DOHH2 (cell line): ENCODE results near the gene SNX12.

Source experiments
- H3F3A ChIP-seq: fragments of 200-600 bp; sonication (generic), shearing (Covaris generic); 2 replicates; pipeline ENCODE4 v1.6.0; 2016; ENCODE audit warnings: antibody characterized with exemption, mild to moderate bottlenecking; ENCODE audit not compliant: control insufficient read depth, insufficient read depth
- H3K27ac ChIP-seq: fragments of 200-600 bp; sonication (generic); 2 replicates; pipeline ENCODE4 v1.5.1; 2014; ENCODE audit warnings: low read depth, mild to moderate bottlenecking, low read length, moderate library complexity
- H3K27me3 ChIP-seq: fragments of 200-600 bp; sonication (generic); 2 replicates; pipeline ENCODE4 v1.6.1; 2014; ENCODE audit warnings: mild to moderate bottlenecking, low read length, mixed read lengths; ENCODE audit not compliant: control insufficient read depth
- H3K36me3 ChIP-seq: fragments of 200-600 bp; sonication (generic); 2 replicates; pipeline ENCODE4 v1.6.1; 2014; ENCODE audit warnings: mild to moderate bottlenecking, low read length, moderate library complexity, mixed read lengths; ENCODE audit not compliant: control insufficient read depth
- H3K4me1 ChIP-seq: fragments of 200-600 bp; sonication (generic); 2 replicates; pipeline ENCODE4 v1.6.1; 2014; ENCODE audit warnings: mild to moderate bottlenecking, low read length, mixed read lengths; ENCODE audit not compliant: control insufficient read depth
- H3K4me2 ChIP-seq: fragments of 200-600 bp; sonication (generic); 2 replicates; pipeline ENCODE4 v1.6.0; 2014; ENCODE audit warnings: mild to moderate bottlenecking, low read length, moderate library complexity
- H3K4me3 ChIP-seq: fragments of 200-600 bp; sonication (generic); 2 replicates; pipeline ENCODE4 v1.5.1; 2014; ENCODE audit warnings: mild to moderate bottlenecking, low read length, mixed read lengths
- H3K79me2 ChIP-seq: fragments of 200-600 bp; sonication (generic); 2 replicates; pipeline ENCODE4 v1.6.1; 2014; ENCODE audit warnings: mild to moderate bottlenecking, low read length, mixed read lengths; ENCODE audit not compliant: control insufficient read depth
- H3K9me2 ChIP-seq: fragments of 200-600 bp; sonication (generic); replicated peaks from 2 replicates; pipeline ENCODE4 v1.6.1; 2014; ENCODE audit warnings: mild to moderate bottlenecking, low read length, mixed read lengths; ENCODE audit not compliant: control insufficient read depth
- H3K9me3 ChIP-seq: fragments of 200-600 bp; sonication (generic); 2 replicates; pipeline ENCODE4 v1.6.1; 2014; ENCODE audit warnings: antibody characterized with exemption, low read length, mixed read lengths; ENCODE audit not compliant: control insufficient read depth, insufficient read depth
- H4K20me1 ChIP-seq: fragments of 200-600 bp; sonication (generic); 2 replicates; pipeline ENCODE4 v1.6.0; 2014; ENCODE audit warnings: low read depth, mild to moderate bottlenecking, antibody characterized with exemption, low read length, moderate library complexity; ENCODE audit not compliant: control insufficient read depth, insufficient read depth
- EZH2phosphoT487 ChIP-seq: fragments of 200-600 bp; sonication (generic); IDR thresholded peaks from 2 replicates; pipeline ENCODE4 v1.6.1; 2017; ENCODE audit warnings: borderline replicate concordance, mild to moderate bottlenecking, antibody characterized with exemption, low read length, moderate library complexity, mixed read lengths
- TF ChIP-seq, protein P1 (sequence below): fragments of 200-600 bp; sonication (generic); IDR thresholded peaks from one replicate; pipeline ENCODE4 v1.5.1; 2014; ENCODE audit warnings: antibody characterized with exemption, mild to moderate bottlenecking, low read depth, low read length; ENCODE audit not compliant: poor library complexity, severe bottlenecking

The SNX12 gene

DNA sequence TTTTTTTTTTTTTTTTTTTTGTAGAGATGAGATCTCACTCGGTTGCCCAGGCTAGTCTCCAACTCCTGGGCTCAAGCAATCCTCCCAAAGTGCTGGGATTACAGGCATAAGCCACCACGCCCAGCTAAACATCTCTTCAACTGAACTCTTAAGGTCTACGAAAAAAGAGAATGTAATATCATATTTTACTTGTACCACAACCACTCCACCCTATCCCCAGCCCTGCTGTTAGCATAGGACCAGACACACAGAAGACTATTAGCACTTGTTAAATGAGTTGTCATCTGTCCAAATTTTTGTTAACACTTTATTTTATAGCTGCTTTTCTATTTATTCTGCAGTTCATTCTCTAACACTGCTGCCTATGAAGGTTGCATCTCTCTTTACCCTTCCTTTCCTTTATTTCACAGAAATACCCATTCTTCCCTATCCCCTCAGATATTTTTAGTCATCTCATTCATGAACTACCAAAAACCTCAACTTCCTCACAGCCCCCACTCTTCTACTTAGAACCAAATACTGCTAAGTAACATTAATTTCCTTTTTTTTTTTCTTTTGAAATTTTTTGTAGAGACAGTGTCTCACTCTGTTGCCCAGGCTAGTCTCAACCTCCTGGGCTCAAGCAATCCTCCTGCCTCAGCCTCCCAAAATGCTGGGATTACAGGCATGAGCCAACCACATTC lies 10.1 kb downstream of the SNX12 start:
- H3K79me2 ChIP-seq, result no peaks in the 10 kb centered on the region
- H3K9me2 ChIP-seq, result no peaks in the 10 kb centered on the region
- no peaks in the 10 kb centered on the region for H3K27me3 ChIP-seq
- H3K9me3 ChIP-seq, result no peaks in the 10 kb centered on the region
- no peak overlapping the region for H3K27ac ChIP-seq
- TF ChIP-seq, protein P1, sequence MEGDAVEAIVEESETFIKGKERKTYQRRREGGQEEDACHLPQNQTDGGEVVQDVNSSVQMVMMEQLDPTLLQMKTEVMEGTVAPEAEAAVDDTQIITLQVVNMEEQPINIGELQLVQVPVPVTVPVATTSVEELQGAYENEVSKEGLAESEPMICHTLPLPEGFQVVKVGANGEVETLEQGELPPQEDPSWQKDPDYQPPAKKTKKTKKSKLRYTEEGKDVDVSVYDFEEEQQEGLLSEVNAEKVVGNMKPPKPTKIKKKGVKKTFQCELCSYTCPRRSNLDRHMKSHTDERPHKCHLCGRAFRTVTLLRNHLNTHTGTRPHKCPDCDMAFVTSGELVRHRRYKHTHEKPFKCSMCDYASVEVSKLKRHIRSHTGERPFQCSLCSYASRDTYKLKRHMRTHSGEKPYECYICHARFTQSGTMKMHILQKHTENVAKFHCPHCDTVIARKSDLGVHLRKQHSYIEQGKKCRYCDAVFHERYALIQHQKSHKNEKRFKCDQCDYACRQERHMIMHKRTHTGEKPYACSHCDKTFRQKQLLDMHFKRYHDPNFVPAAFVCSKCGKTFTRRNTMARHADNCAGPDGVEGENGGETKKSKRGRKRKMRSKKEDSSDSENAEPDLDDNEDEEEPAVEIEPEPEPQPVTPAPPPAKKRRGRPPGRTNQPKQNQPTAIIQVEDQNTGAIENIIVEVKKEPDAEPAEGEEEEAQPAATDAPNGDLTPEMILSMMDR, result no peak
- no peak for TF ChIP-seq EZH2phosphoT487
- H3F3A ChIP-seq, result no peaks in the 10 kb centered on the region
- no peak overlapping the region for H3K4me2 ChIP-seq
- peaks cover 3% of the 10 kb centered on the region; the same call in 1 of the 2 replicates for H3K4me1 ChIP-seq
- no peaks in the 10 kb centered on the region for H4K20me1 ChIP-seq
- peaks cover 3% of the 10 kb centered on the region; the same call in 1 of the 2 replicates for H3K36me3 ChIP-seq
- H3K4me3 ChIP-seq, result no peak overlapping the region

DNA sequence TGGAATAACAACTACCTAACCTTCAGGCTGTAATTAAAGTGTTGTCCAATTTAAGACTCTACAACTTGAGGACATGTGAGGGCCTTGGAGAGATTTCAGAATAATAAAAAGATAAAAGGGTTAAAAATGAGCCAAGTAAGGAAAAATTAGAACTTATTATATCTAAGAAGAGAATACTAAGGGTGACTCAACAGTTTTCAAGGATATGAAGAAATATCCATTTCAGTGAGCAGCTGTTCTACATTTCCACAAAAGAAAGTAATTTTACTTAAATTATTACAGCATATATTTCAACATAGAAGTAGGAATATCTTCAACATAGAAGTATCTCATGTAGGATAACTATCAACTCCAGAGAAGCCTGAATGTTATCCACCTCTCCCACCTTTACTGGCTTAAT lies 11.3 kb downstream of the SNX12 start:
- TF ChIP-seq EZH2phosphoT487, result no peak
- TF ChIP-seq, protein P1, result no peak
- no peaks in the 10 kb centered on the region for H4K20me1 ChIP-seq

DNA sequence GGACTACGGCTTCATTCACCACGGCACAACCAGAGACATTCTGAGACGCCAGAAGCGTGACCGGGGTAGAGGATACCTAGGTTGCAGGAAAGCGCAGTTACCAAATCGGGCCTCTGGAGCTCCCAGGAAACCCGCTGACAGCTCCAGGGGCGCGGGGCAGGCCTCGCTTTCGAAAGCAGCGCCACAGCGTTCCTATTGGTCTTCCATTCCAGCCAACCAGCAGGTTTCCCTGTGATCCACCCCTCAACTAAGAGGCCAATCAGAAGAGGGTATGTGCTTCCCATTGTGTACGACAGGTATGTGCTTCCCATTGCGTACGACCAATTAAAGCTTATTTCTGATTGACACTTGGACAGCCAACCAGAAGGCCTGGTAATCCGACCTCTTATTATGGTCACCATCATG lies 14.9 kb downstream of the SNX12 start:
- H3K27ac ChIP-seq, result no peak overlapping the region
- H3K9me2 ChIP-seq, result no peaks in the 10 kb centered on the region
- H3K4me1 ChIP-seq, result no peaks in the 10 kb centered on the region
- TF ChIP-seq, protein P1, result no peak
- TF ChIP-seq EZH2phosphoT487, result no peak
- no peaks in the 10 kb centered on the region for H3K9me3 ChIP-seq
- H3K4me2 ChIP-seq, result no peak overlapping the region
- no peaks in the 10 kb centered on the region for H4K20me1 ChIP-seq
- H3F3A ChIP-seq, result no peaks in the 10 kb centered on the region
- H3K27me3 ChIP-seq, result no peaks in the 10 kb centered on the region
- no peaks in the 10 kb centered on the region for H3K79me2 ChIP-seq
- peaks cover 3% of the 10 kb centered on the region; the same call in 1 of the 2 replicates for H3K36me3 ChIP-seq
- no peak overlapping the region for H3K4me3 ChIP-seq

More for the DNA sequence above, 11.3 kb downstream of the SNX12 start:
- Histone ChIP-seq H3K27ac (no peak overlapping the region), H3K4me1 (peaks cover 3% of the 10 kb centered on the region; the same call in 1 of the 2 replicates), H3K27me3 (no peaks in the 10 kb centered on the region), H3K79me2 (no peaks in the 10 kb centered on the region), H3F3A (no peaks in the 10 kb centered on the region), H3K9me3 (no peaks in the 10 kb centered on the region), H3K36me3 (peaks cover 3% of the 10 kb centered on the region; the same call in 1 of the 2 replicates), H3K4me2 (no peak overlapping the region), H3K9me2 (no peaks in the 10 kb centered on the region), H3K4me3 (no peak overlapping the region)
